Liver (tissue), 9 donors: Measurements from ENCODE around the gene SGIP1. TPM values are rescaled to one million over a fixed set of nuclear protein-coding genes. Genes with fewer than 3 reads are reported as not detected.

Experiments
- DNase-seq: peaks from one replicate; pipeline ENCODE4 v3.0.0-alpha.2; 2017; ENCODE audit warnings: low spot score
- H3K27ac ChIP-seq, 2 donors: one replicate each; pipeline ENCODE4 v1.7.0; 2013; ENCODE audit warnings: inconsistent platforms in 2 of 2, low read length in 2 of 2, control low read depth in 1 of 2, low read depth in 1 of 2, mild to moderate bottlenecking in 1 of 2
- H3K27me3 ChIP-seq, 4 donors: one replicate each; pipeline versions ENCODE4 v1.6.1 to v1.7.0; 2013; ENCODE audit warnings: low read length in 3 of 4, inconsistent platforms in 1 of 4, mild to moderate bottlenecking in 1 of 4, moderate library complexity in 1 of 4; ENCODE audit not compliant: control insufficient read depth in 4 of 4, insufficient read depth in 4 of 4
- H3K36me3 ChIP-seq, 4 donors: one replicate each; pipeline versions ENCODE4 v1.6.1 to v1.7.0; 2013; ENCODE audit warnings: low read length in 3 of 4, mild to moderate bottlenecking in 3 of 4, low read depth in 1 of 4, moderate library complexity in 1 of 4; ENCODE audit not compliant: control insufficient read depth in 4 of 4, insufficient read depth in 3 of 4
- H3K4me1 ChIP-seq, 4 donors: one replicate each; pipeline versions ENCODE4 v1.6.1 to v1.7.0; 2013; ENCODE audit warnings: low read length in 3 of 4, mild to moderate bottlenecking in 3 of 4, moderate library complexity in 1 of 4; ENCODE audit not compliant: control insufficient read depth in 4 of 4, insufficient read depth in 4 of 4
- H3K4me3 ChIP-seq, 3 donors: one replicate each; pipeline versions ENCODE4 v1.6.1 to v1.7.0; 2013; ENCODE audit warnings: low read length in 3 of 3, control low read depth in 1 of 3, low read depth in 1 of 3, mild to moderate bottlenecking in 1 of 3
- H3K9ac ChIP-seq, 2 donors: one replicate each; pipeline ENCODE4 v1.7.0; 2013; ENCODE audit warnings: low read length in 2 of 2, mild to moderate bottlenecking in 2 of 2, moderate library complexity in 2 of 2, control low read depth in 1 of 2, low read depth in 1 of 2
- H3K9me3 ChIP-seq, 4 donors: one replicate each; pipeline versions ENCODE4 v1.6.1 to v1.7.0; 2013; ENCODE audit warnings: low read length in 3 of 4; ENCODE audit not compliant: control insufficient read depth in 4 of 4
- EGR1 ChIP-seq, 2 donors: IDR thresholded peaks; 2 replicates each; pipeline ENCODE4 v1.6.1; 2016 to 2018; ENCODE audit warnings: antibody characterized with exemption in 2 of 2, low read depth in 2 of 2
- FOXA1 ChIP-seq: IDR thresholded peaks from 2 replicates; pipeline ENCODE4 v1.6.1; 2016; ENCODE audit warnings: antibody characterized with exemption
- HNF4A ChIP-seq, 2 donors: conservative IDR thresholded peaks; 2 replicates each; pipeline ENCODE4 v1.6.1; 2016; ENCODE audit warnings: antibody characterized with exemption in 2 of 2, mild to moderate bottlenecking in 2 of 2
- HNF4G ChIP-seq: IDR thresholded peaks from 2 replicates; pipeline ENCODE4 v1.6.1; 2016; ENCODE audit warnings: antibody characterized with exemption
- RAD21 ChIP-seq, 2 donors: IDR thresholded peaks; 2 replicates each; pipeline ENCODE4 v1.6.1; 2016; ENCODE audit warnings: antibody characterized with exemption in 2 of 2, mild to moderate bottlenecking in 2 of 2
- RXRA ChIP-seq, 2 donors: IDR thresholded peaks; 2 replicates each; pipeline ENCODE4 v1.6.1; 2017 to 2018; ENCODE audit warnings: antibody characterized with exemption in 2 of 2, mild to moderate bottlenecking in 1 of 2
- WGBS: extraction: QIAGEN DNeasy Blood & Tissue Kit; methylation state at CpG from one replicate; pipeline ENCODE4 v1.1.7; 2013; 5-methylcytosine and 5-hydroxymethylcytosine counted together
- polyA plus RNA-seq, 2 donors: library from polyadenylated mRNA; stranded (reverse) in 1 of 2; unstranded in 1 of 2; fragments of 200-250 nt in 1 of 2; fragments of >200 nt in 1 of 2; fragmentation: Nextera tagmentation in 1 of 2; extraction: Ambion mirVana in 1 of 2; gene quantifications; one replicate each; pipeline versions ENCODE4 v1.2.1 to v1.2.3, GENCODE V29; 2013 to 2015
- total RNA-seq, 2 donors: library from RNA; depleted of rRNA; stranded (reverse); fragments of >200 nt; gene quantifications; one replicate each; pipeline ENCODE4 v1.2.3, GENCODE V29; 2014
- TF ChIP-seq, protein P1 (sequence below): fragments of 150-350 bp; IDR thresholded peaks from 2 replicates; pipeline ENCODE4 v1.5.1; 2017; ENCODE audit warnings: improper control_type of control experiment, low read depth, low read length; ENCODE audit not compliant: missing input control
- TF ChIP-seq, protein P2 (sequence below): IDR thresholded peaks from 2 replicates; pipeline ENCODE4 v1.6.1; 2016; ENCODE audit warnings: antibody characterized with exemption
- TF ChIP-seq, protein P3 (sequence below): IDR thresholded peaks from 2 replicates; pipeline ENCODE4 v1.6.1; 2016; ENCODE audit warnings: antibody characterized with exemption
- TF ChIP-seq, protein P4 (sequence below): IDR thresholded peaks from 2 replicates; pipeline ENCODE4 v1.6.1; 2016; ENCODE audit warnings: antibody characterized with exemption, mild to moderate bottlenecking
- TF ChIP-seq, protein P5 (sequence below): IDR thresholded peaks from 2 replicates; pipeline ENCODE4 v1.6.1; 2016; ENCODE audit warnings: antibody characterized with exemption
- donor health status: healthy.
- donor health status: healthy.
- donor health status: healthy.
- donor health status: healthy.
- donor health status: healthy.

SGIP1 gene
- total and polyA plus RNA-seq, 4 donors: 0.09 to 2.5 (median 0.38) TPM

DNA sequence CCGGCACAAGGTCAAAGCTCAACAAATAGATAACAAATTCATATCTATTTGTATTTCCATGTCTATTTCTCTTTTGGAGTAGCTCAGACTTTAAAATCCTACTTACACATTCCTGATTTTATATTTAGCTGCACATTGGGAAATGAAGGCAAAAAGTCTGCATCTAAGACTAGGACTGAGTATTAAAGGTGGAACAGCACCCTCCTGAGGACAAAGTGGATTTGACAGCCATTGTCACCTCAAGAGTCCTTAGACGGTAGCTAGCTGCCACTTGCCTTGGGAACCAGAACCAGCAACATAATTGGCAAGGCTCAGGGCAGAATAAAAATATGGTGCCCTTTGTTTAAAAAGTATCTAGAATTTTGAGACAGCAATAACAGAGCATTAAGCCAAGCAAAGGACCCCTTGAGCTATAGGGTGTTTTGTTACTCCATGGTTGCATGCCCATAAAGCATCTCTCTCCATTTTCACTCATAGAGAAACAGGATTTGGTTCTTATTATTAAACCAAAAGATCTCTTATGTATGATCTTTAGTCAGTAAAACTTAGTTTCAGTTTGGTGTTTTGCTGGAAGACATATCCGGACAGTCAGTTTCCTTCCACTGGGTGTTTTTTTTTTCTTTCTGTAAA lies 30.0 kb upstream of the SGIP1 start:
- no peak overlapping the region for H3K4me3 ChIP-seq
- no peak overlapping the region for H3K9ac ChIP-seq
- no peak overlapping the region for H3K27ac ChIP-seq
- WGBS: 34% methylated on average over 3 of the region's 3 CpGs
- peaks cover 0 to 3% (median 0%) of the 10 kb centered on the region in 4 donors for H3K27me3 ChIP-seq
- H3K36me3 ChIP-seq: no peaks in the 10 kb centered on the region
- TF ChIP-seq, protein P1, sequence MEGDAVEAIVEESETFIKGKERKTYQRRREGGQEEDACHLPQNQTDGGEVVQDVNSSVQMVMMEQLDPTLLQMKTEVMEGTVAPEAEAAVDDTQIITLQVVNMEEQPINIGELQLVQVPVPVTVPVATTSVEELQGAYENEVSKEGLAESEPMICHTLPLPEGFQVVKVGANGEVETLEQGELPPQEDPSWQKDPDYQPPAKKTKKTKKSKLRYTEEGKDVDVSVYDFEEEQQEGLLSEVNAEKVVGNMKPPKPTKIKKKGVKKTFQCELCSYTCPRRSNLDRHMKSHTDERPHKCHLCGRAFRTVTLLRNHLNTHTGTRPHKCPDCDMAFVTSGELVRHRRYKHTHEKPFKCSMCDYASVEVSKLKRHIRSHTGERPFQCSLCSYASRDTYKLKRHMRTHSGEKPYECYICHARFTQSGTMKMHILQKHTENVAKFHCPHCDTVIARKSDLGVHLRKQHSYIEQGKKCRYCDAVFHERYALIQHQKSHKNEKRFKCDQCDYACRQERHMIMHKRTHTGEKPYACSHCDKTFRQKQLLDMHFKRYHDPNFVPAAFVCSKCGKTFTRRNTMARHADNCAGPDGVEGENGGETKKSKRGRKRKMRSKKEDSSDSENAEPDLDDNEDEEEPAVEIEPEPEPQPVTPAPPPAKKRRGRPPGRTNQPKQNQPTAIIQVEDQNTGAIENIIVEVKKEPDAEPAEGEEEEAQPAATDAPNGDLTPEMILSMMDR: peak; percentile 41
- TF ChIP-seq RAD21 (IDR thresholded peaks at IDR 0.05) (peak; percentile 63 to 72), HNF4A (conservative IDR thresholded peaks at IDR 0.05) (no peak)
- TF ChIP-seq, protein P2, sequence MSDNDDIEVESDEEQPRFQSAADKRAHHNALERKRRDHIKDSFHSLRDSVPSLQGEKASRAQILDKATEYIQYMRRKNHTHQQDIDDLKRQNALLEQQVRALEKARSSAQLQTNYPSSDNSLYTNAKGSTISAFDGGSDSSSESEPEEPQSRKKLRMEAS: no peak
- no peak for DNase-seq
- no peaks in the 10 kb centered on the region for H3K9me3 ChIP-seq
- no peaks in the 10 kb centered on the region for H3K4me1 ChIP-seq

DNA sequence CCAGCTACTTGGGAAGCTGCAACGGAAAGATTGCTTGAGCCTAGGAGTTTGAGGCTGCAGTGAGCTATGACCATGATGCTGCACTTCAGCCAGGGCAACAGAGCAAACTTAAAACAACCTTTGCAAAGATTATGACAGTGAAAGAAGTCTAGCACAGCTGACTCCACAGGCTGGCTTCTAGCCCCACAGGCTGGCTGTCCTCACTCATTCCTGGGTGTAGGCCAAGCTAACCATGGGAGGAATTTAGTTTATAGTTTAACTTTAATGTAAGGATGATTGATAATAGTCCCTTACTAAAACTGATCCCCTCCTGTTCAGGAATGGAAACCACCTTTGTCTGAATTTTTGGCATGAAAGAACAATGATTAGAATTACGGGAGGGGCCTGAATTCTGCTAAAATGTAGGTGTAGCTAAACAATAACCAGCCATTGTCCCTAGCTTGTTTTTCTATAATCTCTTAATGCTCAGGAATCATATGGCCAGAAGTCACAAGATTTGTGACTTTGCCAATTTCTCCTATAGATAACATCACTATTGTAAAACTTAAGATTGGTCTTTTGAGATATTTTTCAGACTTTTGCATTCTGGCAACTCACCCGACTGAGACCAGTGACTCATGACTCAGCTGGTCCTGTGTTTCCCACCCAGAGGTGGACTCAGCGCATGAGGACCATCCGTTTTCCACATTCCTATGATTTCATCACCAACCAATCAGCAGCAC lies 28.1 kb upstream of the SGIP1 start:
- no peak for TF ChIP-seq RXRA (IDR thresholded peaks at IDR 0.05)
- TF ChIP-seq, protein P3, sequence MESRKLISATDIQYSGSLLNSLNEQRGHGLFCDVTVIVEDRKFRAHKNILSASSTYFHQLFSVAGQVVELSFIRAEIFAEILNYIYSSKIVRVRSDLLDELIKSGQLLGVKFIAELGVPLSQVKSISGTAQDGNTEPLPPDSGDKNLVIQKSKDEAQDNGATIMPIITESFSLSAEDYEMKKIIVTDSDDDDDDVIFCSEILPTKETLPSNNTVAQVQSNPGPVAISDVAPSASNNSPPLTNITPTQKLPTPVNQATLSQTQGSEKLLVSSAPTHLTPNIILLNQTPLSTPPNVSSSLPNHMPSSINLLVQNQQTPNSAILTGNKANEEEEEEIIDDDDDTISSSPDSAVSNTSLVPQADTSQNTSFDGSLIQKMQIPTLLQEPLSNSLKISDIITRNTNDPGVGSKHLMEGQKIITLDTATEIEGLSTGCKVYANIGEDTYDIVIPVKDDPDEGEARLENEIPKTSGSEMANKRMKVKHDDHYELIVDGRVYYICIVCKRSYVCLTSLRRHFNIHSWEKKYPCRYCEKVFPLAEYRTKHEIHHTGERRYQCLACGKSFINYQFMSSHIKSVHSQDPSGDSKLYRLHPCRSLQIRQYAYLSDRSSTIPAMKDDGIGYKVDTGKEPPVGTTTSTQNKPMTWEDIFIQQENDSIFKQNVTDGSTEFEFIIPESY: no peak
- TF ChIP-seq, protein P4, sequence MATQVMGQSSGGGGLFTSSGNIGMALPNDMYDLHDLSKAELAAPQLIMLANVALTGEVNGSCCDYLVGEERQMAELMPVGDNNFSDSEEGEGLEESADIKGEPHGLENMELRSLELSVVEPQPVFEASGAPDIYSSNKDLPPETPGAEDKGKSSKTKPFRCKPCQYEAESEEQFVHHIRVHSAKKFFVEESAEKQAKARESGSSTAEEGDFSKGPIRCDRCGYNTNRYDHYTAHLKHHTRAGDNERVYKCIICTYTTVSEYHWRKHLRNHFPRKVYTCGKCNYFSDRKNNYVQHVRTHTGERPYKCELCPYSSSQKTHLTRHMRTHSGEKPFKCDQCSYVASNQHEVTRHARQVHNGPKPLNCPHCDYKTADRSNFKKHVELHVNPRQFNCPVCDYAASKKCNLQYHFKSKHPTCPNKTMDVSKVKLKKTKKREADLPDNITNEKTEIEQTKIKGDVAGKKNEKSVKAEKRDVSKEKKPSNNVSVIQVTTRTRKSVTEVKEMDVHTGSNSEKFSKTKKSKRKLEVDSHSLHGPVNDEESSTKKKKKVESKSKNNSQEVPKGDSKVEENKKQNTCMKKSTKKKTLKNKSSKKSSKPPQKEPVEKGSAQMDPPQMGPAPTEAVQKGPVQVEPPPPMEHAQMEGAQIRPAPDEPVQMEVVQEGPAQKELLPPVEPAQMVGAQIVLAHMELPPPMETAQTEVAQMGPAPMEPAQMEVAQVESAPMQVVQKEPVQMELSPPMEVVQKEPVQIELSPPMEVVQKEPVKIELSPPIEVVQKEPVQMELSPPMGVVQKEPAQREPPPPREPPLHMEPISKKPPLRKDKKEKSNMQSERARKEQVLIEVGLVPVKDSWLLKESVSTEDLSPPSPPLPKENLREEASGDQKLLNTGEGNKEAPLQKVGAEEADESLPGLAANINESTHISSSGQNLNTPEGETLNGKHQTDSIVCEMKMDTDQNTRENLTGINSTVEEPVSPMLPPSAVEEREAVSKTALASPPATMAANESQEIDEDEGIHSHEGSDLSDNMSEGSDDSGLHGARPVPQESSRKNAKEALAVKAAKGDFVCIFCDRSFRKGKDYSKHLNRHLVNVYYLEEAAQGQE: no peak
- TF ChIP-seq, protein P2: no peak
- TF ChIP-seq, protein P5, sequence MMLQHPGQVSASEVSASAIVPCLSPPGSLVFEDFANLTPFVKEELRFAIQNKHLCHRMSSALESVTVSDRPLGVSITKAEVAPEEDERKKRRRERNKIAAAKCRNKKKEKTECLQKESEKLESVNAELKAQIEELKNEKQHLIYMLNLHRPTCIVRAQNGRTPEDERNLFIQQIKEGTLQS: no peak
- TF ChIP-seq RAD21 (IDR thresholded peaks at IDR 0.05): no peak
- no peak for TF ChIP-seq HNF4A (conservative IDR thresholded peaks at IDR 0.05)
- TF ChIP-seq EGR1 (IDR thresholded peaks at IDR 0.05; ENCODE audit: low read depth in 2 of 2): no peak
- no peak for TF ChIP-seq FOXA1
- TF ChIP-seq, protein P1: no peak
- no peak for TF ChIP-seq HNF4G
- Histone ChIP-seq H3K9me3 (no peaks in the 10 kb centered on the region), H3K4me1 (no peaks in the 10 kb centered on the region), H3K9ac (no peak overlapping the region), H3K4me3 (no peak overlapping the region), H3K36me3 (no peaks in the 10 kb centered on the region), H3K27me3 (peaks cover 0 to 3% (median 0%) of the 10 kb centered on the region in 4 donors), H3K27ac (no peak overlapping the region)
- WGBS: 73% methylated on average over 5 of the region's 5 CpGs
- no peak for DNase-seq
